ENCODE measurements around the gene COX5B. TPM values are rescaled to one million over a fixed set of nuclear protein-coding genes. Genes with fewer than 3 reads are reported as not detected.
"Not testable (repeated sequence)": the region's sequence is repeated elsewhere in the genome, so short reads cannot be mapped to it uniquely, and the experiment has no call there.

The COX5B gene
- polyA plus RNA-seq, 4 donors: 198 to 257 (median 214) TPM

DNA sequence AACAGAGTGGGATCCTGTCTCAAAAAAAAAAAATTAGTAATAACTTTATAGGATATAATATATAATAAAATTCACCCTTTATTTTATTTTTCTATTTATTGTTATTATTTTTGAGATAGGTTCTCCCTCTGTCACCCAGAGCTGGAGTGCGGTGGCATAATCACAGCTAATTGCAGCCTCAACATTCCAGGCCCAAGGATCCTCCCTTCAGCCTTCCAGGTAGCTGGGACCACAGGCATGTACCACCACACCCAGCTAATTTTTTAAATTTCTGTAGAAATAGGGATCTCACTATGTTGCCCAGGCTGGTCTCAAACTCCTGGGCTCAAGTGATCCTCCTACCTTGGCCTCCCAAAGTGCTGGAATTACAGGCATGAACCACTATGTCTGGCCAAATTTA is 24.6 kb downstream of the COX5B start:
- DNase-seq (ENCODE audit: low read depth in 4 of 4, low spot score in 2 of 4): no peak

- DNase-seq (ENCODE audit: low read depth in 4 of 4, low spot score in 2 of 4): no peak
These were observed 25.7 kb downstream of the COX5B start for GRCh38 chr2:97671526-97671925.

GRCh38 chr2:97672606-97673140 is 26.8 kb downstream of the COX5B start:
- DNase-seq (ENCODE audit: low read depth in 4 of 4, low spot score in 2 of 4): not testable (repeated sequence)

GRCh38 chr2:97673182-97673914 is 27.5 kb downstream of the COX5B start:
- DNase-seq (ENCODE audit: low read depth in 4 of 4, low spot score in 2 of 4): no peak

- peak in 2 of 4 donors; percentile 14 to 20 for DNase-seq (ENCODE audit: low read depth in 4 of 4, low spot score in 2 of 4)
These were observed 28.0 kb downstream of the COX5B start for GRCh38 chr2:97673915-97674283.

- DNase-seq (ENCODE audit: low read depth in 4 of 4, low spot score in 2 of 4): no peak
These were observed 29.7 kb downstream of the COX5B start for GRCh38 chr2:97675430-97676113.

- no peak for DNase-seq (ENCODE audit: low read depth in 4 of 4, low spot score in 2 of 4)
These were observed 30.8 kb downstream of the COX5B start for GRCh38 chr2:97676620-97677019.

DNA sequence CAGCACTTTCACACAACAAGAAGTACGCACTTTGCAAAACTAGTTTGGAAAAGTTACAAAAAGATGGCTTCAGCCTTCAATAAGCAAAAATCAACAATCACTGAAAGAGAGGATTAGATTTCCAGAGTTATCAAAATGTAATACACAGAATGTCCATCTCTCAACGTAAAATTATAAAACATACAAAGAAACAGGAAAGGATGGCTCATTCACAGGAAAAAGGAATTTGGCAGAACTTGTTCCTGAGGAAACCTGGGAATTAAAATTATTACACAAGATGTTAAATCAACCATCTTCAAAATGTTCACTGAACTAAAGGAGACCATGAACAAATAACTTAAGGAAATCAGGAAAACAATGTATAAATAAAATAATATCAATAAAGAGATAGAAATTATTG is 31.6 kb downstream of the COX5B start:
- DNase-seq (ENCODE audit: low read depth in 4 of 4, low spot score in 2 of 4): no peak

- DNase-seq (ENCODE audit: low read depth in 4 of 4, low spot score in 2 of 4): no peak
These were observed 32.4 kb downstream of the COX5B start for GRCh38 chr2:97678298-97678697.

DNA sequence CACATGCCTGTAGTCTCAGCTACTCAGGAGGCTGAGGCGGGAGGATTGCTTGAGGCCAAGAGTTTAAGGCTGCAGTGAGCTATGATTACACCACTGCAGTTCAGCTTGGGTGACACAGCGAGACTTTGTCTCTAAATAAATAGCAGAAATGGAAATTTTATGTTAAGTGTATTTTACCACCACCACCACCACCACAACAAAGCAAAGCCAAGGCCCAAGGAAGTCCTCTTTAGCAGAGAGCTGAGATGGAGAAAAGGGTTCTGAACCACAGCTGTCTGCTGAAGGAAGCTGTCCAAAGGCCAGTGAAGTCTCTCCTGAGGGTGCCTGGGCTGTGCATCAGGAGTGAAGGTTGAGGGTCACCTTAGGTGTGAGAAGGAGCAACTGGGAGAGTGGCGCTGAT is 41.4 kb downstream of the COX5B start:
- not testable (repeated sequence) for DNase-seq (ENCODE audit: low read depth in 4 of 4, low spot score in 2 of 4)

DNA sequence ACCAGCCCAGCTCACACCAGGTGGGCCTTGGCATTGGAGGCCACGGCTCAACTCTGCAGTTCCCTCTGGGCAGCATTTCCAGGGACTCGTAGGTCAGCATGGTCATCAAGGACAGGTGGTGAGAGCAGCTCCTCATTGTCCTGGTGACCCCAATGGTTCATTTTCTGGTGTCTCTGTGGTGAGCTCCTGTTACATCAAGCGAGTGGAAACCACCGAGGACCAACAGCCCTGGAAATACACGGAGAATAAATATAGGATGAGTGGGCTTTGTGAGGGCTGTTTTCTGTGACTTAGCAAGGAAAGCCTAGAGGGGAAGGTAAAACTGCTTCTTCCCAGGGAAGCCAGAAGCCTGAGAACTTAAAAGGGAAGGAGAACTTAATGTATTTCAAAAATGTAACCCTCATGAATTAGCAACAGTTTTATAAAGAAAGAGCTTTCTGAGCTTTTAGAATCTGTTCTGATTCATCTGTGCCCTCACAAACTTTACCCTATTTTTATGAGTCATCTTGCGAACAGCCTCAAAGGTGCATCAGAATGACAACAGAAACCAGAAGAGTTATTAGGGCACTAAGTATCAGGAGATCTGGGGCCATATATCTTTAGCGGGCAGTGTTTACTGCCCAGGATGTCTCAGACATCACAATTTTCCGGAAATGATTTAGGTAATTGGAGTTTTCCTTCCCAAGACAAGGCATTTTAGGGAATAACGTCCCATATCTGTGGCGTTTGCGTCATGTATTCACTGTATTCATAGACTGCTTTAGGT is 42.4 kb downstream of the COX5B start:
- no peak for DNase-seq (ENCODE audit: low read depth in 4 of 4, low spot score in 2 of 4)

DNA sequence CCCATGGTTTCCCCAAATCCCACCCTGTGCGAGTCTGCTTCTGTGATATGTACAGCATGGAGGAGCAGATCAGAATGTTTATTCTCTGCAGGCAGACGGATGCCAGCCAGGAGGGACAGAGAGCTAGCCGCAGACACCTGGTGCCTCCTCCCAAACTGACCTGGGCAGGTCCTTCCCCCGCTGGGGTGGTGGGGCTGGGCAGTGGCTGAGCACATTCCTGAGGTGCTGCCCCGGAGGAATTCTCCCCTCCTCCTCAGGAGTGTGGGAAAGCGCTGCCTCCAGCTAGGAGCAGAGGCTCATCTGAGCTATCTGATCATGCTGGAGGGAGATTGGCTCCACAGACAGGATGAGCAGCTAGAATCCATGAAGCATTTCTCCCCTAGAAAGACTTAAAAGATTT is 45.3 kb downstream of the COX5B start:
- DNase-seq (ENCODE audit: low read depth in 4 of 4, low spot score in 2 of 4): no peak

DNA sequence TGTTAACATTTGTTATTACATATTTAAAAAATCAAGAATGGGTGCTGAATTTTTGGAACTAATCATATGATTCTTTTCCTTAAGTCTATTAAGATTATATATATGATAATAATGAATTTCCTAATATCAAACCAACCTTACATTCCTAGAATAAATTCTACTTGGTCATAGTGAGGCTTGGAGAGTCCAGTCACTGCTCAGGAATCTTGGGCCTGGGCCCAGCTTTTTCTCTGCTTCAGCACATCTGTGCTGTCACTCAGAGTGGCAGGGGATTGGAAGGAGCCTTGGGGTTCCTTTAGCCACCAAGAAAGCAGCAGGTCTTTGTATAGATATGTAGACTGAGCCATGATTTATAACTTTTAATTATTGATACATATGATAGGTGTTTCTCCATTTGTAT is 47.6 kb downstream of the COX5B start:
- DNase-seq (ENCODE audit: low read depth in 4 of 4, low spot score in 2 of 4): no peak

- no peak for DNase-seq (ENCODE audit: low read depth in 4 of 4, low spot score in 2 of 4)
These were observed 49.9 kb downstream of the COX5B start for GRCh38 chr2:97695744-97696143.

DNA sequence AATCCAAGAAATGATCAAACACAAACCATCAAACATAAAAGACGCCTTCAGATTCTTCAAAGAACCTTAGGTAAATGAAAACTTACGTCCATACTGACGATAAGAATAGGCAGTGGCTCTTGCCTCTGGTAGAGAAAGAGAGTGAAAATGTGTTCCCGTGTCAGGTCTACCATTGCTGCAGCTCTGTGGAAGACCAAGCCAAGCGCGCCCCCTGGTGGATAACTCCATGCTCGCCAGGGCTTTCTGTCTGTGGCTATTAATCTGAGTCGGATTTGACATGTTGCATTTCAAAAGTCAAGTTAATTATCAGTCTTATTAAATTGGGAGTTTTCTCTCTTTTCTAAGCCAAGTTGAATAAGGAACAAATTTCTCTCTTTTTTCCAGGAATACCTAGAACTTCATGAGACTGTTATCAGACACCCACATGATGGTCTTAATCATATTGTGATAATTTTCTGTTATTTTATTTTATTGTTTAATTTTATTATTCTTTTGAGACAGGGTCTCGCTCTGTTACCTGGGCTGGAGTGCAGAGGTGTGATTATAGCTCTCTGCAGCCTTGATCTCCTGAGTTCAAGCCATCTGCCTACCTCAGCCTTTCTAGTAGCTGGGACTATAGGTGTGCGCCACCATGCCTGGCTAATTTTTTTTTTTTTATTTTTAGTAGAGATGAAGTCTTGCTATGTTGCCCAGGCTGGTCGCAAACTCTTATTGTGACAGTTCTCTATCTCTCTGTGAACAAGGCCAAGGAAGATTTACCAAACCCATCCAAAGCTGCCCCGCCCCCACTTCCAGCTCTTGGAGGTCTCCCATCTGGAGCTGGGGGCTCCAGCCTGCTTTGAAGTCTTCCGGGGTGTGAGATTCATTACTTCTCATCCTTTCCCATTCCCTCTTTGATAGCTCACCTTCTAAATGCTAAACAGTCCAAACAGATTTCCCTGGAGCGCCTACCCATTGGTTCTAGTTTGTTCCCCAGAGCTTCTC is 51.7 kb downstream of the COX5B start:
- peak in 3 of 4 donors; percentile 47 to 72 (median 67) for DNase-seq (ENCODE audit: low read depth in 4 of 4, low spot score in 2 of 4)

Other genes starting within 250 kb of the COX5B start
- gene ANKRD36B, start 56.2 kb upstream of the COX5B start, polyA plus RNA-seq (ENCODE audit: insufficient read length in 4 of 4): 10 to 100 TPM; 13.7 to 42.9 (median 26.2) TPM
- gene ACTR1B, start 18.0 kb downstream of the COX5B start, polyA plus RNA-seq (ENCODE audit: insufficient read length in 4 of 4): 10 to 100 TPM; 54.2 to 70.8 (median 65.4) TPM
- gene C2orf92, start 23.7 kb downstream of the COX5B start, polyA plus RNA-seq (ENCODE audit: insufficient read length in 4 of 4): 10 to 100 TPM in 2 of 4 donors, 1 to 10 TPM in 2; 5.2 to 25.6 (median 13.6) TPM
- gene ZAP70, start 67.5 kb downstream of the COX5B start, polyA plus RNA-seq (ENCODE audit: insufficient read length in 4 of 4): 1 to 10 TPM; 1.5 to 2.9 (median 2.3) TPM